DMS79 (cell line): ENCODE data around the gene ARHGAP21.
A peak's percentile ranks its signal among the peaks of the same experiment; 100 is the strongest.
"Not testable (repeated sequence)": the region's sequence is repeated elsewhere in the genome, so short reads cannot be mapped to it uniquely, and the experiment has no call there.

Source experiments
- DNase-seq: peaks from one replicate; lab custom pipeline; 2025; lab: John Stamatoyannopoulos, UW

The ARHGAP21 gene

GRCh38 chr10:24723788-24724380, at the start of gene ARHGAP21:
ARHGAP21 (minus strand) TSS chr10:24723887; CDS start chr10:24721899, 1,988 bp downstream.
- no peak for DNase-seq

- no peak for DNase-seq
Observed at GRCh38 chr10:24771943-24772694, 48.4 kb upstream of the ARHGAP21 start.

- not testable (repeated sequence) for DNase-seq
Observed at GRCh38 chr10:24764991-24765390, 41.3 kb upstream of the ARHGAP21 start.

- no peak for DNase-seq
Observed at GRCh38 chr10:24762966-24763623, 39.4 kb upstream of the ARHGAP21 start.

GRCh38 chr10:24762161-24762924, 38.7 kb upstream of the ARHGAP21 start:
- no peak for DNase-seq

GRCh38 chr10:24759672-24760071, 36.0 kb upstream of the ARHGAP21 start:
- DNase-seq, result no peak

GRCh38 chr10:24758254-24758653, 34.6 kb upstream of the ARHGAP21 start:
- DNase-seq, result not testable (repeated sequence)

- DNase-seq, result no peak
Observed at GRCh38 chr10:24756283-24756682, 32.6 kb upstream of the ARHGAP21 start.

- no peak for DNase-seq
Observed at GRCh38 chr10:24751716-24752115, 28.0 kb upstream of the ARHGAP21 start.

GRCh38 chr10:24750695-24751094, 27.0 kb upstream of the ARHGAP21 start:
- DNase-seq, result no peak

GRCh38 chr10:24748214-24748613, 24.5 kb upstream of the ARHGAP21 start:
- no peak for DNase-seq

- no peak for DNase-seq
Observed at GRCh38 chr10:24744946-24745345, 21.3 kb upstream of the ARHGAP21 start.

- DNase-seq, result no peak
Observed at GRCh38 chr10:24740714-24741113, 17.0 kb upstream of the ARHGAP21 start.

- DNase-seq, result no peak
Observed at GRCh38 chr10:24737001-24737400, 13.3 kb upstream of the ARHGAP21 start.

- no peak for DNase-seq
Observed at GRCh38 chr10:24731942-24732341, 8.3 kb upstream of the ARHGAP21 start.

- DNase-seq, result no peak
Observed at GRCh38 chr10:24730811-24731210, 7.1 kb upstream of the ARHGAP21 start.

GRCh38 chr10:24727786-24728185, 4.1 kb upstream of the ARHGAP21 start:
- DNase-seq, result no peak

- DNase-seq, result no peak
Observed at GRCh38 chr10:24726626-24727025, 2.9 kb upstream of the ARHGAP21 start.

GRCh38 chr10:24726029-24726428, 2.3 kb upstream of the ARHGAP21 start:
- DNase-seq, result not testable (repeated sequence)

GRCh38 chr10:24724381-24725228, 918 bp upstream of the ARHGAP21 start:
- peak; percentile 84 for DNase-seq

- no peak for DNase-seq
Observed at GRCh38 chr10:24723386-24723787, 300 bp downstream of the ARHGAP21 start.
